HUES6 (cell line): ENCODE measurements around the gene HIC1.

Experiments
- H3K27ac ChIP-seq: 2 replicates; pipeline ENCODE4 v1.7.0; 2013; ENCODE audit warnings: low read depth, mild to moderate bottlenecking, low read length, inconsistent platforms
- H3K27me3 ChIP-seq: 2 replicates; pipeline ENCODE4 v1.6.1; 2013; ENCODE audit warnings: low read length; ENCODE audit not compliant: control insufficient read depth, insufficient read depth
- H3K36me3 ChIP-seq: 2 replicates; pipeline ENCODE4 v1.6.1; 2013; ENCODE audit warnings: low read length; ENCODE audit not compliant: control insufficient read depth, insufficient read depth
- H3K4me1 ChIP-seq: 2 replicates; pipeline ENCODE4 v1.6.1; 2013; ENCODE audit warnings: low read length; ENCODE audit not compliant: control insufficient read depth, insufficient read depth
- H3K4me3 ChIP-seq: 2 replicates; pipeline ENCODE4 v1.5.1; 2013; ENCODE audit warnings: low read depth, low read length
- H3K9ac ChIP-seq: one replicate; pipeline ENCODE4 v1.6.1; 2013; ENCODE audit warnings: mild to moderate bottlenecking, low read length
- H3K9me3 ChIP-seq: 2 replicates; pipeline ENCODE4 v1.6.1; 2013; ENCODE audit warnings: low read depth, low read length; ENCODE audit not compliant: control insufficient read depth, insufficient read depth

Gene HIC1

GRCh38 chr17:2040219-2040827 lies 14.6 kb upstream of the HIC1 start:
- H3K4me3 ChIP-seq: no peak overlapping the region
- H3K9ac ChIP-seq: no peak overlapping the region
- H3K27me3 ChIP-seq: peaks cover under 1% of the 10 kb centered on the region; the same call in 1 of the 2 replicates
- H3K9me3 ChIP-seq: no peaks in the 10 kb centered on the region
- H3K4me1 ChIP-seq: peaks cover 12% of the 10 kb centered on the region
- peaks cover 36% of the 10 kb centered on the region for H3K36me3 ChIP-seq
- H3K27ac ChIP-seq: no peak overlapping the region

DNA sequence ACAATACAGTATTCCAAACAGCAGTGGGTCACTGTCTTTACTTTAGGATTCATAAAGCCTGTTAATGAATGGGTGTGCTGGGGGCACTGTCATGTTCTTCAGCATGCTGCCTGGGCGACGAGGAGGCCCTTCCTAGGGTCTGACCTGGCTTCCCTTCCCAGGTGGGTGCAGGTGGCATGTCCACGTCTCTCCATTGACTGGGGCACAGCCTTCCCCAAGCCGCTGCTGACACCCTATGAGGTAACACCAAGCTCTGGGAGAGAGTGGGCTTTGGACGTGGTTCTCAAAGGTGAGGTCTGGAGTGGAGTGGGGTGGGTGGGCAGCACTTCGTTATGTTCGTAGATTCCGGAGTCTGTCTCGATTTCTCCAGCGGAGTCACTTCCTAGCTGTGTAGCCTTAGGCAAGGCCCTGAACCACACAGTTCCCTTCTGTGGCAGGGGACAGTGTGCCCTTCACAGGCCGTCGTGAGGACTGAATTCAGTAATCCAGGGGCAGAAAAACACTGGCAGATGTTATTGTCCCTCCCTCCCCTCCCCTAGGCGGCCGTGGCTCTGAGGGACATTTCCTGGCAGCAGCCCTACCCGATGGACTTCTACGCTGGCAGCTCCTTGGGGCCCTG lies 13.9 kb upstream of the HIC1 start:
- H3K9me3 ChIP-seq: no peaks in the 10 kb centered on the region
- H3K9ac ChIP-seq: peak overlapping the region; percentile 58
- H3K4me3 ChIP-seq: peak overlapping the region; percentile 82
- peaks cover 12% of the 10 kb centered on the region for H3K4me1 ChIP-seq
- H3K27me3 ChIP-seq: peaks cover 4% of the 10 kb centered on the region
- H3K36me3 ChIP-seq: peaks cover 33% of the 10 kb centered on the region
- no peak overlapping the region for H3K27ac ChIP-seq

GRCh38 chr17:2041561-2042389 lies 13.1 kb upstream of the HIC1 start, which contains the start of gene OVCA2:
Gene OVCA2, plus strand, starts transcription at chr17:2042022. Its CDS starts 26 bp downstream, at chr17:2042048.
- Histone ChIP-seq H3K27ac (peak within 1 kb of the TSS; percentile 76), H3K4me3 (peak within 1 kb of the TSS; percentile 82), H3K4me1 (peaks cover 12% of the 10 kb centered on the region), H3K9ac (peak within 1 kb of the TSS; percentile 88), H3K27me3 (peaks cover 8% of the 10 kb centered on the region), H3K9me3 (no peaks in the 10 kb centered on the region), H3K36me3 (peaks cover 27% of the 10 kb centered on the region)

DNA sequence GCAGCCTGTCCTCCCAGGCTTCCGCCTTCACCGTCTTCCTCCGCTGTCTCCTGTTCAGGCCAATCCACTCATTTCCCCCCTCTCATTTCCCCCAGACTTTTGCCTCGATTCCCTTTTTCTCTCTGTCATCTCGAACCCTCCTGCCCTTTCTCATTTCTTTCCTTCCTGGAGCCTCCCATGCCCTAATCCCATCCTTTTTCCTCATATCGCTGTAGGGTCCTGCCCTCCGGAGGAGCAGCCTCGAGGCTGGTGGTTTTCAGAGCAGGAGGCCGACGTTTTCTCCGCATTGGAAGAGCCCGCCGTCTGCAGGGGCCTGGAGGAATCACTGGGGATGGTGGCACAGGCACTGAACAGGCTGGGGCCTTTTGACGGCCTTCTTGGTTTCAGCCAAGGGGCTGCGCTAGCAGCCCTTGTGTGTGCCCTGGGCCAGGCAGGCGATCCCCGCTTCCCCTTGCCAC lies 12.5 kb upstream of the HIC1 start:
- peaks cover 12% of the 10 kb centered on the region for H3K27me3 ChIP-seq
- H3K27ac ChIP-seq: peak overlapping the region; percentile 76
- peaks cover 12% of the 10 kb centered on the region for H3K4me1 ChIP-seq
- peak overlapping the region; percentile 88 for H3K9ac ChIP-seq
- no peaks in the 10 kb centered on the region for H3K9me3 ChIP-seq
- H3K36me3 ChIP-seq: peaks cover 20% of the 10 kb centered on the region
- H3K4me3 ChIP-seq: peak overlapping the region; percentile 82

DNA sequence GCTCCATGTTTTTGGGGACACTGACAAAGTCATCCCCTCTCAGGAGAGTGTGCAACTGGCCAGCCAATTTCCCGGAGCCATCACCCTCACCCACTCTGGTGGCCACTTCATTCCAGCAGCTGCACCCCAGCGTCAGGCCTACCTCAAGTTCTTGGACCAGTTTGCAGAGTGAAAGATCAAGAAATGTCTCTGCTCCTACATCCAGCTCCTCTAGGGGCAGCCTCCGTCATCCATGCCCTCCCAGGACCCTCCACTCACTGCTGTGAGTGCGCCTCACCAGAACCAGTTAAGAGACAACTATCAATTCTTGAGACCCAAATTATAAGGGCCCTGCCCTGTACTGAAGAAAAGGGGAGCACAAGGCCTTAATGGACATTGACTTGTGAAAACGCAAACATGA lies 12.0 kb upstream of the HIC1 start:
- Histone ChIP-seq H3K36me3 (peaks cover 18% of the 10 kb centered on the region), H3K4me1 (peaks cover 12% of the 10 kb centered on the region), H3K27me3 (peaks cover 17% of the 10 kb centered on the region), H3K9me3 (no peaks in the 10 kb centered on the region), H3K9ac (peak overlapping the region; percentile 88), H3K27ac (no peak overlapping the region), H3K4me3 (peak overlapping the region; percentile 82)

DNA sequence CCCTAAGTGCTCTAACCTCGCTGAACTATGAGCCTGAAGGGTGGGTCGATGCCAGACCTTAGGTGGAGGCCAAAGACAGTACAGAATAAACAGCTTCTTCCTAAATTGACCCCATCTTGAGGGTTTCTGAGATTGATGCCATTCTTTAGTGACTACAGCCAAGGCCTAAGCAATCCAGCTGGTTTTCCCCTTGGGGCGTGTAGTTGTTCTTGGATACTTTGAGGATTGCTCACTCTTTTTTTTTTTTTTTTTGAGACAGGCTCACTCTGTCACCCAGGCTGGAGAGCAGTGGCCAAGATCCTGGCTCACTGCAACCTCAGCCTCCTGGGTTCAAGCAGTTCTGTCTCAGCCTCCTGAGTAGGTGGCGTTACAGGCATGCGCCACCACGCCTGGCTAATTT lies 11.1 kb upstream of the HIC1 start:
- no peak overlapping the region for H3K9ac ChIP-seq
- H3K27me3 ChIP-seq: peaks cover 25% of the 10 kb centered on the region
- H3K4me1 ChIP-seq: peaks cover 12% of the 10 kb centered on the region
- peaks cover 18% of the 10 kb centered on the region for H3K36me3 ChIP-seq
- H3K4me3 ChIP-seq: no peak overlapping the region
- no peaks in the 10 kb centered on the region for H3K9me3 ChIP-seq
- no peak overlapping the region for H3K27ac ChIP-seq

DNA sequence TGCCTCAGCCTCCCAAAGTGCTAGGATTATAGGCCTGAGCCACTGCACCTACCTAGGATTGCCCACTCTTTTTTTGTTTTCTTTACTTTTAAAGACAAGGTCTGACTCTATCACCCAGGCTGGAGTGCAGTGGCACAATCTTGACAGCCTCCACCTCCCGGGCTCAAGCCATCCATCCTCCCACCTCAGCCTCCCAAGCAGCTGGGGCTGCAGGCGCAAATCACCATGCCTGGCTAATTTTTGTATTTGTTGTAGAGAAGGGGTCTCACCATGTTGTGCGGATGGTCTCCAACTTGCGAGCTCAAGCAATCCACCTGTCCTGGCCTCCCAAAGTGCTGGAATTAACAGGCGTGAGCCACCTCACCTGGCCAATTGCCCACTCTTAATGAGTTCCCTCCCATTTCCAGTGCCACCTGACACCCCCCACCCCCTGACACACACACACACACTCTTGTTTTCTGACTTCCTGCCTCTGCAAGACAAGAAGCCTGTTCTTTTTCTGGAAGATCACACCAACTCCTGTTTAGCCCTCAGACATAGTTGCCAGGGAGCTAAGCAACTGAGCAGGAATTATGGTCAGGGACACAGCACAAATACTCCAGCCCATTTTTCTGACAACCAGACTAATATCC lies 10.5 kb upstream of the HIC1 start:
- peaks cover 18% of the 10 kb centered on the region for H3K36me3 ChIP-seq
- H3K27ac ChIP-seq: no peak overlapping the region
- peaks cover 13% of the 10 kb centered on the region for H3K4me1 ChIP-seq
- no peak overlapping the region for H3K4me3 ChIP-seq
- H3K9me3 ChIP-seq: no peaks in the 10 kb centered on the region
- H3K27me3 ChIP-seq: peaks cover 31% of the 10 kb centered on the region
- no peak overlapping the region for H3K9ac ChIP-seq

GRCh38 chr17:2047590-2047989 lies 7.3 kb upstream of the HIC1 start:
- no peak overlapping the region for H3K4me3 ChIP-seq
- no peak overlapping the region for H3K27ac ChIP-seq
- peaks cover 13% of the 10 kb centered on the region for H3K36me3 ChIP-seq
- H3K9me3 ChIP-seq: no peaks in the 10 kb centered on the region
- peaks cover 56% of the 10 kb centered on the region for H3K27me3 ChIP-seq
- no peak overlapping the region for H3K9ac ChIP-seq
- H3K4me1 ChIP-seq: peaks cover 7% of the 10 kb centered on the region

- no peak overlapping the region for H3K4me3 ChIP-seq
- H3K27ac ChIP-seq: no peak overlapping the region
- peaks cover 1% of the 10 kb centered on the region; the same call in 1 of the 2 replicates for H3K36me3 ChIP-seq
- peaks cover 67% of the 10 kb centered on the region for H3K27me3 ChIP-seq
- H3K4me1 ChIP-seq: peaks cover 7% of the 10 kb centered on the region; the same call in 1 of the 2 replicates
- no peak overlapping the region for H3K9ac ChIP-seq
- H3K9me3 ChIP-seq: no peaks in the 10 kb centered on the region
Observed at GRCh38 chr17:2048805-2049204, 6.1 kb upstream of the HIC1 start.

- Histone ChIP-seq H3K27ac (no peak overlapping the region), H3K4me3 (peak overlapping the region; percentile 69), H3K4me1 (peaks cover 13% of the 10 kb centered on the region; the same call in 1 of the 2 replicates), H3K9me3 (no peaks in the 10 kb centered on the region), H3K9ac (peak overlapping the region; percentile 49), H3K36me3 (no peaks in the 10 kb centered on the region), H3K27me3 (peaks cover 75% of the 10 kb centered on the region)
Observed at GRCh38 chr17:2049333-2050299, 5.3 kb upstream of the HIC1 start.
